HG03196 (cell line): ENCODE measurements around the gene PRKRIP1.
"Not testable (repeated sequence)": the region's sequence is repeated elsewhere in the genome, so short reads cannot be mapped to it uniquely, and the experiment has no call there.

ENCODE experiments used
- ATAC-seq: cut with Tn5 transposase; IDR thresholded peaks from one replicate; pipeline ENCODE4 v1.9.1; 2021; ENCODE audit not compliant: unreplicated experiment

Gene PRKRIP1

DNA sequence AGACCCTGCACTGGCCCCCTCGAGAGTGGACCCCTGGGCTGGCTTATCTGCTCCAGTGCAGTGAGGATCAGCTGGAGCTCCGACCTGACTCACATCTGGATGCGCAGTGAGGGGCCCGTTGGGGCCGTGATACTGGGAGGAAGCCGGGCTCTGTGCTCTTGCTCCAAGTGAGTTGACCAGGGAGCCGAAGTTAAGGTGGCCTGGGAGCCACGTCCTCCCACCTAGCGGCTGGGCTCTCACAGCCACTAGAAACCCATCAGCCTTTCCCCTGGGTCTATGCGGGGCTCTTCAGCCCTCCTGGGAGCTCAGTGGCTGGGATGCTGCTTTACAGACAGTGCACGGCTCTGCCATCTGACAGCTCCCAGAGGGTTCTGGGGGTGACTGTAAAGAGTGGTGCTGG is 59.4 kb downstream of the PRKRIP1 start:
- ATAC-seq: no peak

DNA sequence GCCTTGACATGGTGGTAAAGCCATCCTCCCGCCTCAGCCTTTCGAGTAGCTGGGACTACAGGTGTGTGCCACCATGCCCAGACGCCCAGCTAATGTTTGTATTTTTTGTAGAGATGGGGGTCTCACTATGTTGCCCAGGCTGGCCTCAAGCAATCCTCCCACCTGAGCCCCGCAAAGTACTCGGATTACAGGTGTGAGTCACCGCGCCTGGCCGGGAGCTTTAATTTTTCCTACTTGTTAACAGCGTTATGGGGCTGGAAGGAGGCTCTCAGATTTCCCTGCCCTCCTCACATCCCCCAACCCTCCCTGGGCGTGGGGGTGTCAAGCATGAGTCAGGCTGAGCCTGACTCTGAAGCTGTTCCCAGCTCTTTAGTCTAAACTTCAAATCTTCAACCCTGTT is 60.2 kb downstream of the PRKRIP1 start:
- no peak for ATAC-seq

DNA sequence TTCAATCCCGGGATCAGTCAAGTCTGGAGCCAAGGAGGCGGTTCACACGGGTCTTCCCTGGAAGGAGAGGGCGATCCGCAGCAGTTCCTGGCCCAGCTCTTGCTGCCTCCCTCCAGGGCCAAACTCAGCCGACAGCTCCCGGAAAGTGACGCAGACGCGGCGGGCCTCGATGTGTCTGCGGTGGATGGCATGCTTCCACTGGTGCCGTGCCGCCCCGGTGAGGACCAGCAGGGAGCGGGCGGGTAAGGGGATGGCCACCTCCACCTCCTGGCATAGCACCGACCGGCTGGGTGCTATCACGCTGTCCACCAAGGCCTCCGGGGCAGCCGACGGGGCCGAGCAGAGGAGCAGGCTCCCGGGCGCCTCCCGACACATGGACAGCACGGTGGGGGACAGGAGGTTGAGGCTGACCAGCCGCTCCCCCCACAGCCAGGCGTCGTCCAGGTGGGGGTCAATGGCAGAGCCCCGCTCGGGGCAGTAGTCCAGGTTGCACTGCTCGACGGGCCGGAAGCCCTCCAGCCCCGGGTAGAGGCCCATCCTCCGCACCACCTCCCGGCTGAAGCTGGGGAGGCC is 61.3 kb downstream of the PRKRIP1 start:
- ATAC-seq: no peak

DNA sequence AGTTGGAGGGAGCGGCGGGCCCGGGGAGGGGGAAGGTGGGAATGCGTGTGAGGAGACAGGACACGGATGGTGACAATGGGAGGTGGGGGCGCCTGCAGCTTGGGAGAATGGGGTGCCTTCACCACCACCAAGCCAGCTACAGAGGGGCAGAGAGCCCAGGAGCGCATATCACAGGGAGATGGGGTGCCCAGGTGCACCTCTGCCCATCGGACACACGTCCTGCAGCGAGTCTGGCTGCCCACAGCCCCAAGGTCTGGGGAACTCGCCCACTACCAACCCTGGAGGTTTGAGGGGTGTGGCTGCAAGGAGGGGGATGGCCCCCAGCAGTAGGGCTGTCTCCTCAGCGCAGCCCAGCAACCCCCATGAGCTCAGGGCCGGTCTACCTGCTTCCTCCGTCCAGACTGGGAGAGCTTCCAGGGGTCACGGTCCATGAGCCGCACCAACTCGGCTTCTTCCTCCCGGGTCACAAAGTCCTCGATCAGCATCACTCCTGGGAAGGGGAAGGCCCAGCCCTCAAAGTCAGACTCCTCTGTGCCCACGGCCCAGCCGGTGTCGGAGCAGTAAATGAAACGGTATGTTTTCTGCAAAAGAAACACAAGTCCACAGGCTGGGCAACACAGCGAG is 63.2 kb downstream of the PRKRIP1 start:
- no peak for ATAC-seq

DNA sequence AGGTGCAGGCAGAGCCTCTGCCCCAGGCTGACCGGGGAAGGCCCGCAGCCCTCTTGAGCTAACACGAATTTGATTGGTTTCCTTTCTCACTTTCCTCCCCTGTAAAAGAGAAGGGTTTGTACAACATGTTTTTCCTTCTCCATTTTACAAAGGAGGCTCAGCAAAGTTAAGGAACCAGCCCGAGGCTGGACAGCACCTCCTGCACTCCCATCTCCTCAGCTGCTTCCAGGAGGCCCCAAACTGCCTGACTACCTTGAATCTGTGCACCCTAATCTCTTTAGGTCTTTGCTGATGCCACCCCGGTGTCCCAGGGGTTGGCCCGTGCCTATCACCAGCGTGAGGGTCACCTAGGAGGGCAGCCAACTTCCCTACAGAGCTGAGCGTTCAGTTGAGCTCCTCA is 64.3 kb downstream of the PRKRIP1 start:
- ATAC-seq: no peak

DNA sequence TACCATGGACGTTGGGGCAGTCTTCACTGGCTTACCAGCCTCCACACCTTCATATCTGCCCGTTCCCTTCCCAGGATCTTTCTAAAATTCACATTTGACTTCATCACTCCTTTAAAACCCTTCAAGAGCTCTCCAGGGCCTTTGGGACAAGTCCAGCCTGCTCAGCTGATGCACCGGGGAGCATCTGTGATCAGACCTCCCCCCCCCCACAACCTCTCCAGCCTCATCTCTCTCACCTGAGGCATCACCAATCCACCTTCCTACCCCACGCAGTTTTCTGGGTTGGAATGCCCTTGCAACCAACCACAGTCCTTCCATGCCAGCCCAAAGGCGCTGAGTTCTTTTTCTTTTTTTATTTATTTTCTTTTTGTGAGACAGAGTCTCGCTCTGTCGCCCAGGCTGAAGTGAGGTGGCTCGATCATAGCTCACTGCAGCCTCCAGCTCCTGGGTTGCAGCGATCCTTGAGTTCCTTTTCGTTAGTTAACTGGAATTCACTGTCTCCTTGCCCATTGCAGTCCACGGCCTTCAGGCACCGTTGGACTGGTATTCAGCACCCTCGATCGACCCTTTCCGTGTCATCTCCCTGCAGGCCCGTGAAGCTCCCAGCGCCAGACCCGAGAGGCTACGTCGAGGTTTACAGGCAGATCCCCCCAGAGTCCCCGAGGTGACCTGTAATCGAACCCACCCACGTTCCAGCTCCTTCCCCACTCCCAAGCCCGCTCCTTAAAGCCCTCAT is 67.8 kb downstream of the PRKRIP1 start:
- no peak for ATAC-seq

DNA sequence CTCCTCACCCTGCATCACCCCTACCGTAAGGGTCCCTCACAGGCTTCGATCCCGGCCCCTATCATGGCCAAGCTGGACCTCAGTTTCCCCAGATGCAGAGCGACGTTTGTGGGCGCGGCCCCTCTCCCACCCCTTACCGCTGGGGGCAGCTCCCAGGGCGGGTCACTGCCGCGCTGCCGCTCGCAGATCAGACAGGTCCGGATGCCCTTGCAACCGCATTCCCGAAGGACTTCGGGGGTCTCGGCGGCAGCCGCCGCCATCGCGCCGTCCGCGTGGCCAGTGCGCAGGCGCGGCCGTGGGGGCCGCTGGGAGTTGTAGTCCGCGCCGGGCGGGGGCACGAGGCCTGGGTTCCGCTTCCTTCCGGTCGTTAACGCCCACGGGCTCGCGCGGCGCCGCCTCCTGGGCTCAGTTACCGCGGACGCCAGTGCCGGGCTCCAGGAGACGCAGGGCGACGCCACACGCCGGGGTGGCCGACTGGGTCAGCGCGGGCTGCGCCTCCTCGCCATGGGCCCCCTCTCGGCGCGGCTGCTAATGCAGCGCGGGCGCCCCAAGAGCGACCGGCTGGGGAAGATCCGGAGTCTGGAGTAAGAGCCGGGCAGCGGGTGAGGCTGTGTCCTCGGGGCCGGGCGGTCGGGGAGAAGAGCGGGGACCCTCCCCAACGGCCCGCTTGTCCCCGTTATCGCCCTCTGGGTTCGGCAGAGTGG is 68.6 kb downstream of the PRKRIP1 start, which contains the start of the genes ALKBH4 and LRWD1:
TSS of gene ALKBH4 (minus strand) at position 287 of the 704 bp plus-strand sequence. CDS start at position 260, 27 bp downstream.
TSS of gene LRWD1 (plus strand) at position 408 of the 704 bp plus-strand sequence. CDS start at position 505, 97 bp downstream.
- ATAC-seq: peak; percentile 81

DNA sequence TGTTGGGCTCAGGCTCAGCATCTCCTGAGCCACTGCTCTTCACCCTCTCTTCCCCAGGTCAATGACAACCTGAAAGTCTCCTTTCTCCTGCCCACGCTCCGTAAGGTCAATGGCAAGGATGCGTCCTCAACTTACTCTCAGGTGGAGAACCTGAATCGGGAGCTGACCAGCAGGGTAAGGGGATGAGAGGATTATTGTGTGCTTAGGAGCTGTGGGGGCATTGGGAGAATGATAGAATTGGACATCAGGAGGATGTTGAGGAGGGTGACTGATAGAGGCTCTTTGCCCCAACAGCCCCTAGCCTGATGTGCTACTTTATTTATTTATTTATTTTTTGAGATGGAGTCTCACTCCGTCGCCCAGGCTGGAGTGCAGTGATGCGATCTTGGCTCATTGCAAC is 69.9 kb downstream of the PRKRIP1 start:
- no peak for ATAC-seq

DNA sequence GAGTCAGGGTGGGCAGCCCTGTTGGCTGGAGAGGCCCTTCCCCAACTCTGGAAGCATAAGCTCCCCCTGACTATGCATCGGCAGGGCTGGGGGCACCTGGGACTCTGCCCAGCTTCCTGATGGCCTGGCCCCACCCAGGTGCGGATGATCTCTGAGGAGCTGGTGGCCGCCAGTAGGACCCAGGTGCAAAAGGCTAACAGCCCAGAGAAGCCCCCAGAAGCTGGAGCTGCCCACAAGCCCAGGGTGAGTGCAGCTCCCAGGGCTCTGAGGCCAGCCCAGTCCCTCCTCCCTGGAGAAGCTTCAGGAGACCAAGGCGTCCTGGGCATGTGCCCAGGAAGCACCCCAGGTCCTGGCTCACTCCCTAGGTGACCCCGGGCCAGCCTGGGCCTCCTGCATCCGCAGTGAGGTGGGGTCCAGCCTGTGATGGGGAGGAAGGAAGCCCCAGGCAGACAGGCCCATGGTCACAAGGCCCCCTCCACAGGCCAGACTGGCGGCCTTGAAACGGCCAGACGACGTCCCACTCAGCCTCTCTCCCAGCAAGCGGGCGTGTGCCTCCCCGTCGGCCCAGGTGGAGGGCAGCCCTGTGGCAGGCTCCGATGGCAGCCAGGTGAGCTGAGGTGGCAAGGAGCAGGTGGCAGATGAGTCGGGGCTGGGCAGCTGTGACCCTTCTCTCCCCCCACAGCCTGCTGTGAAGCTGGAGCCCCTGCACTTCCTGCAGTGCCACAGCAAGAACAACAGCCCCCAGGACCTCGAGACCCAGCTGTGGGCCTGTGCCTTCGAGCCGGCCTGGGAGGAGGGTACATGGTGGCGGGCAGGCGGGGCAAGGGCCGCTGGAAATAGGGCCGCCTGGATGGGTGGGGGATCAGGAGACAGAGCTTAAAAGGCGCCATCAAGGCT is 71.7 kb downstream of the PRKRIP1 start:
- no peak for ATAC-seq

DNA sequence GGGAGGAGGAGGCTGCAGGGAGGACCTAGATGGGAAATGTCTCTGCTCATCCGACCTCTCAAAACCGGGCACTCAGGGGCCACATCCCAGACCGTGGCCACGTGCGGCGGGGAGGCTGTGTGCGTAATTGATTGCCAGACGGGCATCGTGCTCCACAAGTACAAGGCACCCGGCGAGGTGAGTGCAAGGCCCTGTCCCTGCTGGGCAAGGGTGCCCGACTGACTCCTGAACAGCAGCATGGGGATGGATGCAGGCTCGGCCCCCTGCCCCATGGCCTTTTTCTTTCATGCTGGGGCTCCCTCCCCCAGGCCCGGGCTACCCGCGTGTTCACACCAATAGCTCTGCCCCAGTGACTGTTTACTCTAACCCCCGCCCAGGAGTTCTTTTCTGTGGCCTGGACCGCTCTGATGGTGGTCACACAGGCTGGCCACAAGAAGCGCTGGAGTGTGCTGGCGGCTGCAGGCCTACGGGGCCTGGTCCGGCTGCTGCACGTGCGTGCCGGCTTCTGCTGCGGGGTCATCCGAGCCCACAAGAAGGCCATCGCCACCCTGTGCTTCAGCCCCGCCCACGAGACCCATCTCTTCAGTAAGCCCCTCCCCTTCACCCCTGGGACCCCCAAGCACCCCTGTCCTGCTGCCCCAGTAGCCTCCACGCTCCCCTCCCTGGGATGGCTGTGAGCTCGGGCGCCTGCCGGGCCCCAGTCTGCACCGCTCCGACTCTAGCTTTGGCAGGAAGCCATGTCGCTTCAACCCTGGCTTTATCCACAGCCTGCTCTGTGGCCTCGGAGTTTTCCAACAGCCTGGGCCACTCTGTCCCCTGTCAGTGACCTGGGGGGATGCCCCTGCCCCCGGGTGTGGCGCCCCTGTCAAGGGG is 72.6 kb downstream of the PRKRIP1 start:
- no peak for ATAC-seq

DNA sequence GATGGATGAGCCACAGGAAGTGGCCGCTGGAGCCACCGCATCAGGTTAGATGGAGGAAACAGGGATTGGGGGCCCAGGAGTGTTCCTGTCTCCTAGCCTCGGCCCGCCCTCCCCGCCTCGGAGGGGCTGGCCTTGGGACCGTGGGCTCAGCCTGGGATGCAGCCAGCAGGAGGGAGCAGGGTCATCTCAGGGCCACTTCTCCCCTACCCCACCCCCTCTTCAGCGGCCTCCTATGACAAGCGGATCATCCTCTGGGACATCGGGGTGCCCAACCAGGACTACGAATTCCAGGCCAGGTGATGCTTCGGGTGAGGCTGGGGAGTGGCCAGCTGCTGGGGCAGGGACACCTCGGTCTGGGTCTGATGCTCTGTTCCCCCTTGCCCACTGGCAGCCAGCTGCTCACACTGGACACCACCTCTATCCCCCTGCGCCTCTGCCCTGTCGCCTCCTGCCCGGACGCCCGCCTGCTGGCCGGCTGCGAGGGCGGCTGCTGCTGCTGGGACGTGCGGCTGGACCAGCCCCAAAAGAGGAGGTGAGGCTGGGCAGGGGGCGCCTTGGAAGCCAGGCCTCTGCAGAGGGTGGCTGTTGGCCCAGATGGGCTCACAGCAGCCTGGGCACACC is 73.3 kb downstream of the PRKRIP1 start:
- no peak for ATAC-seq

DNA sequence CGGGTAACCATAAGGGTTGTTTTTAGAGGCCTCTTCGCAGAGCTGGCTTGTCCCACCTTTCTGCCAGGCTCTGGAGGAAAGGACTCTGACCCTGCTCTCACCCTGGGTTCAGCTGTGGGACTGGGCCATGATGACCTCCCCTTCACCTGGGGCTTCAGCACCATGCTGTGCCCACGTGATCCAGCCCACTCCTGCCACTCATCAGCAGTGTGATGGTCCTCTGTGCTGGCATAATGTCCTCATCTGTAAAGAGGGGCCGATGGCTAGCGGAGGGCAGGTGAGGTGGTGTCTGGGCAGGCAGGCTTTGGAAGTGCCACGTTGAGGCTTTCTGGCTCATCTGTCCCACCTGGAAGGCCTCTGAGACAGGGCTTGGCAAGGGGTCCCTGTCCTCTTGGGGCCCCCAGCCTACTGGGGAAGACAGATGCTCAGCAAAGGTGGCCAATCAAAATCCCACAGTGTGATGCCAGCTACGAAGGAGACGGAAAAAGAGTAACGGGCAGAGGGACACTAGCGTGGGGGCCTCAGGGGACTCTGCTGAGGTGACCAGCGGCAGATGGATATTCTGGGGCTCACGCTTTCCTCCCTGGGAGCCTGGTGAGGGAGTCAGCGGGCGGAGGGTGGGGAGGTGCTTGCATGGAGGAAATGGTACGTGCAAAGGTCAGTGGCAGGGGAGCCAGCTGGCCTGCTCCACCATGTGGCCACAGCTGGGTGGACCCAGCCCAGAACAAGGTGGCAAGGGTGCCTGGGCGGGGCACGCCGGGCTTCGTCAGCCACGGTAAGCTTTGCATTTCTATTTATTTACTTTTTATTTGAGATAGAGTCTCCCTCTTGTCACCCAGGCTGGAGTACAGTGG is 74.0 kb downstream of the PRKRIP1 start:
- no peak for ATAC-seq

DNA sequence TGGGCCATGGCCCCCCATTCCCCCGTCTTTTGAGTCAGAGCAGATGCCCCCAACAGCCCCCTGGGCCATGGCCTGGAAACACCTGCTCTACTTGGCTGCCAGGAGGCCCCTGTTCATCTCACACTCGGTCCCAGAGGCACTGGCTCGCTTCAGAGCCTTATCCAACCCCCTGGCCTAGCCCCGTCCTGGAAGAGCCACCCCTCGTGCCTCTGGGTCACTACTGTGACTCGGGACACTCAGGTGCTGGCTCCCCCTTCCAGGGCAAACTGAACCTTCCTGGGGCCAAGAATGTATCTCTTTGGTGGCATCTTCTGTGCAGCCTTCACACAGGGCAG is 75.6 kb downstream of the PRKRIP1 start:
- ATAC-seq: no peak

DNA sequence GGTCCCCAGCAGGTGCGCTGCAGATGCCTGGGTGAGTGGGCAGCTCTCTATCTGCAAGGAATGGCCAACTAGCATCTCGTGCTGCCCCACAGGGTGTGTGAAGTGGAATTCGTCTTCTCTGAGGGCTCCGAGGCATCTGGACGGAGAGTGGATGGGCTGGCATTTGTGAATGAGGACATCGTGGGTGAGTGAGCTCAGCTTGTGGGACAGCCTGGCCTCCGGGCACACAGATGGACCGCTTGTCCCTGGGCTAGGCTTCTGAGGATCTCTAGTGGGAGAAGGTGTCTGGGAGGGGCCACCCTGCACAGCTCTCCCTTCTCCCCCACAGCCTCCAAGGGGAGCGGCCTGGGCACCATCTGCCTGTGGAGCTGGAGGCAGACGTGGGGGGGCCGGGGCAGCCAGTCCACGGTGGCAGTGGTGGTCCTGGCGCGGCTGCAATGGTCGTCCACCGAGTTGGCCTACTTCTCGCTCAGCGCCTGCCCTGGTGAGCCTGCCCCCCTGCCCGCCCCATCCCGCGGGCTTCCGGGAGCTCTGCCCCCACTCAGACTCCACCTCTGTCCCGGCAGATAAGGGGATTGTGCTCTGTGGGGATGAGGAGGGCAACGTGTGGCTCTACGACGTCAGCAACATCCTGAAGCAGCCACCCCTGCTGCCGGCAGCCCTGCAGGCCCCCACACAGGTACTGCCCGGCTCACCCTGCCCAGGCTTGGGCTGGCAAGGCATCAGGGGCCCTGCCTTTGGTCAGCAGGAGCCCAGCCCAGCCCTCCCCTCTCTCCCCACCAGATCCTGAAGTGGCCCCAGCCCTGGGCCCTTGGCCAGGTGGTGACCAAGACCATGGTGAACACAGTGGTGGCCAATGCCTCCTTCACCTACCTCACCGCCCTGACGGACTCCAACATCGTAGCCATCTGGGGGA is 76.2 kb downstream of the PRKRIP1 start:
- no peak for ATAC-seq

DNA sequence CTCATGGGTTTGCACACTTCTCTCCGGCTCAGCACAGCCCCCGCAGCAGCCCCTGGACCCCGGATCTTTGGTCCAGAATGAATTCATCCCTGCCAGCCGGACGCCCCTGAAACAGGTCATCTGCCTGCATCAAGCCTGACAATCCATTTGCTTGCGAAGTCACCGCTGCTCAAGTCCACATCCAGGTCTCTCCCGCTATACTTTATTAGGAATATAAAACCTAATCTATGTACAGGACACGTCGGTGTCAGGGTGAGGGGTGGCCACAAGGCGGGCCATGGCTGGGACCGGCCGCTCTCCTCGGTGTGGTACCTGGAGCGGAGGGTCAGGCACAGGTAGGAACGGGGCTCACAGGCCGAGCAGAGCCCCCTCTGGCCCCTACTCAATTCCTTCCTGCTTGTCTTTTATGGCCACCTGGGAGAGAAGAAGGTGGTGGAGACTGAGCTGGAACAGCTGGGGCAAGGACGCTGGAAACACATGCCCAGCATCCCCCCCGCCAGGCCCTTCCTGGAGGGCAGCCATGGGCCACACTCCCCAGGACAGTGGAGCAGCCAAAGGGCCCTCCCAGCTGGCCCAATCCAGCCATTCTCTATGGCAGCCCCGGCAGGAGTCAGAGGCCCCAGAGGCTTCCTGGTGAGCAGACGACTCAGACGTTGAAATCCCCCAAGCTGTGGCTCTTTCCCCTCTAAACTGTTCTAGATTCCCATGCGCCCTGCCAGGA is 77.3 kb downstream of the PRKRIP1 start:
- no peak for ATAC-seq

DNA sequence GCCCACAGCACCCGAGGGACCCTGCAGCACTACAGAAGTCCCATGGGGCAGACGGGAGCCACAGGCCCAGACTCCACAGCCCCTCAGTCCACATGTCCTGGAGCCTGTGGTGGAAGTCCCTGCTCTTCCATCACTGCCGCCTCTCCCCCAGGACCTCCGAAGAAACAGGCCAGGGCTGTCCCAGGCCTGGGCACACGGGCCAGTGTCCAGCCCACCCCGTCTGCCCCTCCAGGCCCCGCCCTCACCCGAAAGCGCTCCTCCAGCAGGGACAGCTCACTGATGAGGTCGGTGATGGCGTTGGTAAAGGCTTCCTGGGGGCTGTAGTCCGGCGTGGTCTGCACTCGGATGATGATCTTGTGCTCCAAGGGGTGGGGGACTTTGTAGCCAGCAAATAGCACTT is 78.0 kb downstream of the PRKRIP1 start:
- ATAC-seq: not testable (repeated sequence)
